NB4 (cell line): ENCODE data around the gene PFKFB3.

ENCODE experiments used
- POLR2A ChIP-seq: IDR thresholded peaks from 2 replicates; pipeline ENCODE4 v1.6.1; 2011; ENCODE audit warnings: mild to moderate bottlenecking; ENCODE audit not compliant: insufficient read length; ENCODE audit errors: extremely low read depth
- TF ChIP-seq, protein P1 (sequence below): IDR thresholded peaks from one replicate; pipeline ENCODE4 v1.5.1; 2012; ENCODE audit warnings: low read depth, low read length
- TF ChIP-seq, protein P2 (sequence below): IDR thresholded peaks from 2 replicates; pipeline ENCODE4 v1.6.1; 2011; ENCODE audit warnings: low read depth, low read length

DNA sequence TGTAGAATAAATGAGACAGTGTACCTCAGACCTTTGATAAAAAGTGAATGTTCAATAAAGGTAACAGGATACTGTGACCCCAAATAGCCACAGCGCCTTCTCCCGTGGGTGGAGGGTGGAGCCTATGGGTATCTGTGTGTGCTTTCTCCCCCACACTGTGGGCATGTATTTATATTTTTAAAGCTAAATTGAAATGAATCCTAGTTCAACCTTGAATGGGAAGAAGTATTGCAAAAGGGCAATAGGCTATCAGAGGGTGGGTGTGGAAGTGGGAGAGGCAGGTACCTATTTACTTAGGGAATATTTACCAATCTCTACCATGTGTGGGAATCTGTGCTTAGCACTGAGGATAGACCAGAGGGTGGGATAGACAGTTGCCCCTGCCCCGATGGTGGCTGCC, 68.9 kb downstream of the PFKFB3 start:
- TF ChIP-seq, protein P1, sequence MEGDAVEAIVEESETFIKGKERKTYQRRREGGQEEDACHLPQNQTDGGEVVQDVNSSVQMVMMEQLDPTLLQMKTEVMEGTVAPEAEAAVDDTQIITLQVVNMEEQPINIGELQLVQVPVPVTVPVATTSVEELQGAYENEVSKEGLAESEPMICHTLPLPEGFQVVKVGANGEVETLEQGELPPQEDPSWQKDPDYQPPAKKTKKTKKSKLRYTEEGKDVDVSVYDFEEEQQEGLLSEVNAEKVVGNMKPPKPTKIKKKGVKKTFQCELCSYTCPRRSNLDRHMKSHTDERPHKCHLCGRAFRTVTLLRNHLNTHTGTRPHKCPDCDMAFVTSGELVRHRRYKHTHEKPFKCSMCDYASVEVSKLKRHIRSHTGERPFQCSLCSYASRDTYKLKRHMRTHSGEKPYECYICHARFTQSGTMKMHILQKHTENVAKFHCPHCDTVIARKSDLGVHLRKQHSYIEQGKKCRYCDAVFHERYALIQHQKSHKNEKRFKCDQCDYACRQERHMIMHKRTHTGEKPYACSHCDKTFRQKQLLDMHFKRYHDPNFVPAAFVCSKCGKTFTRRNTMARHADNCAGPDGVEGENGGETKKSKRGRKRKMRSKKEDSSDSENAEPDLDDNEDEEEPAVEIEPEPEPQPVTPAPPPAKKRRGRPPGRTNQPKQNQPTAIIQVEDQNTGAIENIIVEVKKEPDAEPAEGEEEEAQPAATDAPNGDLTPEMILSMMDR: no peak
- TF ChIP-seq POLR2A: no peak
- TF ChIP-seq, protein P2, sequence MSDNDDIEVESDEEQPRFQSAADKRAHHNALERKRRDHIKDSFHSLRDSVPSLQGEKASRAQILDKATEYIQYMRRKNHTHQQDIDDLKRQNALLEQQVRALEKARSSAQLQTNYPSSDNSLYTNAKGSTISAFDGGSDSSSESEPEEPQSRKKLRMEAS: no peak
